ENCODE results near the gene PHKB. TPM values are rescaled to one million over a fixed set of nuclear protein-coding genes. Genes with fewer than 3 reads are reported as not detected.
"Not testable (repeated sequence)": the region's sequence is repeated elsewhere in the genome, so short reads cannot be mapped to it uniquely, and the experiment has no call there.

The PHKB gene
- polyA plus RNA-seq, 3 donors = 49.8 to 53.1 (median 50.8) TPM

DNA sequence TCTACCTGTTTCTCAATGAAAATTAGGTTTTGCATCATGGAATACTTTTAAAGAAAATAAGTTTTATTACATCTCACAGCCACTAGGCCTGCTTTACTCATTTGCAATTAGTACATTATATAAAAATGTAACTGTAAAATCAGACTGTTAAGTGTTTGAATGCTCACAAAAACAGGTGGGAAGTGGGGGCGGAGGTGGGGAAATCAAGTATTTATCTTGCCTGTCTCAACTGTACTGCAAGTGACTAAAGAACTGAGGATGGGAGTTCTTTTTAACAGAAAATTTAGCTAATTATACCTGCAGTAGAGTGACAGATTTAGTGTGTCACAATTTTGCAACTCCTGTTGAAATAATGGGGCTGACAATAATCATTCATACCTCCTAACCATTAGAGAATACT lies 34.3 kb upstream of the PHKB start:
- H3K9me3 Mint-ChIP-seq = peaks cover 2 to 10% (median 7%) of the 10 kb centered on the region in 7 donors
- Histone ChIP-seq H4K20me1 (ENCODE audit: insufficient read depth, low read length) (no peaks in the 10 kb centered on the region), H2AFZ (ENCODE audit: insufficient read depth, low read depth, low read length, poor library complexity, severe bottlenecking) (no peak overlapping the region), H3K27ac (ENCODE audit: low read depth in 1 of 2, low read length in 2 of 2) (no peak overlapping the region), H3K79me2 (ENCODE audit: insufficient read depth, low read length) (no peaks in the 10 kb centered on the region), H3K4me3 (replicated peaks in 1 of 3; ENCODE audit: low read depth in 2 of 3, low read length in 3 of 3) (no peak overlapping the region), H3K9me3 (replicated peaks in 1 of 2; ENCODE audit: control insufficient read depth in 1 of 2, insufficient read depth in 1 of 2, low read length in 2 of 2) (peaks cover 5 to 8% of the 10 kb centered on the region in 2 donors), H3K4me1 (ENCODE audit: control insufficient read depth in 1 of 2, insufficient read depth in 2 of 2, low read length in 2 of 2) (peaks cover 0 to under 1% of the 10 kb centered on the region in 2 donors), H3K9ac (ENCODE audit: insufficient read depth, low read length, poor library complexity, severe bottlenecking) (no peak overlapping the region), H3K4me2 (replicated peaks; ENCODE audit: extremely low read depth, low read length, poor library complexity, severe bottlenecking) (no peak overlapping the region), H3K27me3 (ENCODE audit: control insufficient read depth in 2 of 2, insufficient read depth in 2 of 2, low read length in 2 of 2) (no peaks in the 10 kb centered on the region), H3K36me3 (replicated peaks in 1 of 2; ENCODE audit: control insufficient read depth in 1 of 2, insufficient read depth in 2 of 2, low read length in 2 of 2) (peaks cover 33 to 58% of the 10 kb centered on the region in 2 donors)
- DNase-seq = no peak
- TF ChIP-seq, protein P1, sequence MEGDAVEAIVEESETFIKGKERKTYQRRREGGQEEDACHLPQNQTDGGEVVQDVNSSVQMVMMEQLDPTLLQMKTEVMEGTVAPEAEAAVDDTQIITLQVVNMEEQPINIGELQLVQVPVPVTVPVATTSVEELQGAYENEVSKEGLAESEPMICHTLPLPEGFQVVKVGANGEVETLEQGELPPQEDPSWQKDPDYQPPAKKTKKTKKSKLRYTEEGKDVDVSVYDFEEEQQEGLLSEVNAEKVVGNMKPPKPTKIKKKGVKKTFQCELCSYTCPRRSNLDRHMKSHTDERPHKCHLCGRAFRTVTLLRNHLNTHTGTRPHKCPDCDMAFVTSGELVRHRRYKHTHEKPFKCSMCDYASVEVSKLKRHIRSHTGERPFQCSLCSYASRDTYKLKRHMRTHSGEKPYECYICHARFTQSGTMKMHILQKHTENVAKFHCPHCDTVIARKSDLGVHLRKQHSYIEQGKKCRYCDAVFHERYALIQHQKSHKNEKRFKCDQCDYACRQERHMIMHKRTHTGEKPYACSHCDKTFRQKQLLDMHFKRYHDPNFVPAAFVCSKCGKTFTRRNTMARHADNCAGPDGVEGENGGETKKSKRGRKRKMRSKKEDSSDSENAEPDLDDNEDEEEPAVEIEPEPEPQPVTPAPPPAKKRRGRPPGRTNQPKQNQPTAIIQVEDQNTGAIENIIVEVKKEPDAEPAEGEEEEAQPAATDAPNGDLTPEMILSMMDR (IDR thresholded peaks at IDR 0.05) = no peak
- intact Hi-C loops (cut with micrococcal nuclease) = no loop called here
- no peak overlapping the region for H3K27ac Mint-ChIP-seq
- H3K4me3 Mint-ChIP-seq = no peak overlapping the region
- peaks cover 1% of the 10 kb centered on the region for H3K4me1 Mint-ChIP-seq
- no peaks in the 10 kb centered on the region for H3K27me3 Mint-ChIP-seq (ENCODE audit: low read depth in 3 of 3)
- WGBS (ENCODE audit: insufficient coverage) = no CpG with 5 or more reads among the region's 1 CpG
- peaks cover 62 to 66% of the 10 kb centered on the region in 2 donors for H3K36me3 Mint-ChIP-seq

DNA sequence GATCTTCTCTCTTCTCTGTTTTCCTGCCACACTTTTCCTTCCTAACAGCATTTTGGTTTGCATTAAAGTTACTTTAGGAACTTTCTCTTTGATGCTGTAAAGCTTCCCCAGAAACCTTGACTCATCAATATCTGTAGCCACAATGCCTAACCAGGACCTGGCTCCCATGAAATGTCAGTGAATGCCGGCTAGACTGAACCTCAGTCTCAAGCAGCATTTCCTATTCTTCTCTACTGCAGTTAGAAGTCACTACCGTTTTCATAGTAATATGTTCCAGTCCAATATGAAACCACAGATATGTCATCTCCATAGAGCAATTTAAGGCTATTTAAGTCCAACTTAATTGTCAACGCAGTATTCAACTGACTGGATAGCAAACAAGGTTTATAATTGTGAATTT lies 29.2 kb upstream of the PHKB start:
- Histone ChIP-seq H2AFZ (ENCODE audit: insufficient read depth, low read depth, low read length, poor library complexity, severe bottlenecking) (no peak overlapping the region), H3K36me3 (replicated peaks in 1 of 2; ENCODE audit: control insufficient read depth in 1 of 2, insufficient read depth in 2 of 2, low read length in 2 of 2) (peaks cover 11 to 30% of the 10 kb centered on the region in 2 donors), H3K4me2 (replicated peaks; ENCODE audit: extremely low read depth, low read length, poor library complexity, severe bottlenecking) (no peak overlapping the region), H3K4me3 (replicated peaks in 1 of 3; ENCODE audit: low read depth in 2 of 3, low read length in 3 of 3) (no peak overlapping the region), H3K4me1 (ENCODE audit: control insufficient read depth in 1 of 2, insufficient read depth in 2 of 2, low read length in 2 of 2) (peaks cover 0 to 2% of the 10 kb centered on the region in 2 donors), H3K9me3 (replicated peaks in 1 of 2; ENCODE audit: control insufficient read depth in 1 of 2, insufficient read depth in 1 of 2, low read length in 2 of 2) (no peaks in the 10 kb centered on the region), H3K27me3 (ENCODE audit: control insufficient read depth in 2 of 2, insufficient read depth in 2 of 2, low read length in 2 of 2) (no peaks in the 10 kb centered on the region), H4K20me1 (ENCODE audit: insufficient read depth, low read length) (no peaks in the 10 kb centered on the region), H3K9ac (ENCODE audit: insufficient read depth, low read length, poor library complexity, severe bottlenecking) (no peak overlapping the region), H3K79me2 (ENCODE audit: insufficient read depth, low read length) (no peaks in the 10 kb centered on the region), H3K27ac (ENCODE audit: low read depth in 1 of 2, low read length in 2 of 2) (no peak overlapping the region)
- Mint-ChIP-seq H3K36me3 (peaks cover 40 to 43% of the 10 kb centered on the region in 2 donors), H3K27me3 (ENCODE audit: low read depth in 3 of 3) (no peaks in the 10 kb centered on the region), H3K9me3 (peaks cover 0 to 5% (median 0%) of the 10 kb centered on the region in 7 donors), H3K27ac (peak overlapping the region in 1 of 7 donors; percentile 38), H3K4me1 (peaks cover 9% of the 10 kb centered on the region), H3K4me3 (no peak overlapping the region)
- WGBS (ENCODE audit: insufficient coverage) = 0% methylated on average over 1 of the region's 3 CpGs
- intact Hi-C loops (cut with micrococcal nuclease) = no loop called here
- no peak for DNase-seq
- TF ChIP-seq, protein P1 (IDR thresholded peaks at IDR 0.05) = no peak

DNA sequence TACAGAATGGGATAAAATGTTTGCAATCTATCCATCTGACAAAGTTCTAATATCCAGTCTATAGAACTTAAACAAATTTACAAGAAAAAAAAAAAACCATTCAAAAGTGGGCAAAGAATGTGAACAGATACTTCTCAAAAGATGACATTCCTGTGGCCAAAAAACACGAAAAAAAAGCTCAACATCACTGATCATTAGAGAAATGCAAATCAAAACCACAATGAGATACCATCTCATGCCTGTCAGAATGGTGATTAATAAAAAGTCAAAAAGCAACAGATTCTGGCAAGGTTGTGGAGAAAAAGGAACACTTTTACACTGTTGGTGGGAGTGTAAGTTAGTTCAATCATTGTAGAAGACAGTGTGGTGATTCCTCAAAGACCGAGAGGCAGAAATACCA lies 26.9 kb upstream of the PHKB start:
- H3K4me3 ChIP-seq (replicated peaks in 1 of 3; ENCODE audit: low read depth in 2 of 3, low read length in 3 of 3); H2AFZ ChIP-seq (ENCODE audit: insufficient read depth, low read depth, low read length, poor library complexity, severe bottlenecking); H3K4me2 ChIP-seq (replicated peaks; ENCODE audit: extremely low read depth, low read length, poor library complexity, severe bottlenecking); H3K79me2 ChIP-seq (ENCODE audit: insufficient read depth, low read length); H4K20me1 ChIP-seq (ENCODE audit: insufficient read depth, low read length); DNase-seq; H3K27me3 Mint-ChIP-seq (ENCODE audit: low read depth in 3 of 3); H3K4me1 ChIP-seq (ENCODE audit: control insufficient read depth in 1 of 2, insufficient read depth in 2 of 2, low read length in 2 of 2); H3K27ac ChIP-seq (ENCODE audit: low read depth in 1 of 2, low read length in 2 of 2); H3K9me3 ChIP-seq (replicated peaks in 1 of 2; ENCODE audit: control insufficient read depth in 1 of 2, insufficient read depth in 1 of 2, low read length in 2 of 2); intact Hi-C loops (cut with micrococcal nuclease); H3K27me3 ChIP-seq (ENCODE audit: control insufficient read depth in 2 of 2, insufficient read depth in 2 of 2, low read length in 2 of 2); H3K9ac ChIP-seq (ENCODE audit: insufficient read depth, low read length, poor library complexity, severe bottlenecking); H3K4me3 Mint-ChIP-seq: not testable (repeated sequence)
- Mint-ChIP-seq H3K27ac (peak overlapping the region in 1 of 7 donors; percentile 39), H3K36me3 (peaks cover 41 to 46% of the 10 kb centered on the region in 2 donors), H3K9me3 (peaks cover 0 to 15% (median 8%) of the 10 kb centered on the region in 7 donors), H3K4me1 (peaks cover 11% of the 10 kb centered on the region)
- H3K36me3 ChIP-seq (replicated peaks in 1 of 2; ENCODE audit: control insufficient read depth in 1 of 2, insufficient read depth in 2 of 2, low read length in 2 of 2) = peaks cover 5 to 27% of the 10 kb centered on the region in 2 donors
- WGBS (ENCODE audit: insufficient coverage) = no CpG with 5 or more reads among the region's 2 CpGs

Measured in CD14-positive monocyte (primary cell).